GM13976 (cell line): ENCODE data around the gene TMEM219.

Source experiments
- DNase-seq: peaks from one replicate; pipeline ENCODE4 v3.0.0; 2012; ENCODE audit warnings: low spot score
- CTCF ChIP-seq: IDR thresholded peaks from 2 replicates; pipeline ENCODE4 v1.5.1; 2012; ENCODE audit warnings: borderline replicate concordance, mild to moderate bottlenecking; ENCODE audit not compliant: insufficient read depth; ENCODE audit errors: extremely low read depth, missing control alignments, control extremely low read depth
- in situ Hi-C: fragments of 300-500 bp; cut with MboI; formaldehyde crosslinking; loops from one replicate; pipeline ENCODE4 v1.12.0; 2022; ENCODE audit warnings: low sequenced_read_pairs, mixed read lengths, inconsistent platforms; ENCODE audit not compliant: unreplicated experiment

TMEM219 gene

GRCh38 chr16:29921034-29921385 lies 40.9 kb upstream of the TMEM219 start:
- in situ Hi-C loops, result no loop called here
- TF ChIP-seq CTCF, result no peak
- DNase-seq, result no peak

GRCh38 chr16:29922326-29922725 lies 39.6 kb upstream of the TMEM219 start:
- TF ChIP-seq CTCF, result no peak
- in situ Hi-C loops, result no loop called here
- DNase-seq, result no peak

GRCh38 chr16:29922986-29923501 lies 38.8 kb upstream of the TMEM219 start:
- in situ Hi-C loops, result no loop called here
- no peak for TF ChIP-seq CTCF
- DNase-seq, result no peak

GRCh38 chr16:29925105-29925756 lies 36.6 kb upstream of the TMEM219 start:
- in situ Hi-C loops, result no loop called here
- no peak for DNase-seq

GRCh38 chr16:29925781-29926710 lies 35.8 kb upstream of the TMEM219 start, which contains the start of gene KCTD13:
Gene KCTD13 (minus strand): TSS chr16:29926226. CDS start chr16:29926033, 193 bp downstream.
- DNase-seq, result peak; percentile 100
- in situ Hi-C loops, result no loop called here
- no peak for TF ChIP-seq CTCF

More at GRCh38 chr16:29925105-29925756, 36.6 kb upstream of the TMEM219 start:
- TF ChIP-seq CTCF, result no peak

- no peak for DNase-seq
- in situ Hi-C loops, result no loop called here
- no peak for TF ChIP-seq CTCF
These were observed 35.2 kb upstream of the TMEM219 start for GRCh38 chr16:29926711-29927052.
